ENCODE measurements around the gene PELI2. TPM values are rescaled to one million over a fixed set of nuclear protein-coding genes. Genes with fewer than 3 reads are reported as not detected.

Gene PELI2
- total RNA-seq, 2 experiments from 2014 or later, result 3.2 to 5.7 TPM

- ATAC-seq (ENCODE audit: low read depth), result no peak
- Mint-ChIP-seq H3K27ac (no peak overlapping the region), H3K36me3 (no peaks in the 10 kb centered on the region), H3K4me3 (no peak overlapping the region), H3K27me3 (no peaks in the 10 kb centered on the region), H3K4me1 (no peaks in the 10 kb centered on the region), H3K9me3 (peaks cover 3% of the 10 kb centered on the region)
- DNase-seq, result no peak
- POLR2A ChIA-PET, result no interaction called here
Observed at GRCh38 chr14:56318393-56319115, 200.3 kb downstream of the PELI2 start.

GRCh38 chr14:56321861-56322260 lies 203.7 kb downstream of the PELI2 start:
- ATAC-seq (ENCODE audit: low read depth), result no peak
- H3K4me3 Mint-ChIP-seq, result no peak overlapping the region

GRCh38 chr14:56322531-56322930 lies 204.3 kb downstream of the PELI2 start:
- H3K9me3 Mint-ChIP-seq, result peaks cover 1% of the 10 kb centered on the region
- no peaks in the 10 kb centered on the region for H3K27me3 Mint-ChIP-seq
- no peak for ATAC-seq (ENCODE audit: low read depth)
- no peak overlapping the region for H3K4me3 Mint-ChIP-seq
- H3K4me1 Mint-ChIP-seq, result no peaks in the 10 kb centered on the region
- H3K27ac Mint-ChIP-seq, result no peak overlapping the region
- H3K36me3 Mint-ChIP-seq, result no peaks in the 10 kb centered on the region
- no peak for DNase-seq
- POLR2A ChIA-PET, result no interaction called here

More at GRCh38 chr14:56321861-56322260, 203.7 kb downstream of the PELI2 start:
- Mint-ChIP-seq H3K9me3 (peaks cover 1% of the 10 kb centered on the region), H3K27ac (no peak overlapping the region), H3K36me3 (no peaks in the 10 kb centered on the region), H3K27me3 (no peaks in the 10 kb centered on the region), H3K4me1 (no peaks in the 10 kb centered on the region)
- POLR2A ChIA-PET, result no interaction called here
- DNase-seq, result no peak

GRCh38 chr14:56324454-56324853 lies 206.2 kb downstream of the PELI2 start:
- no peak for ATAC-seq (ENCODE audit: low read depth)
- Mint-ChIP-seq H3K4me3 (no peak overlapping the region), H3K4me1 (no peaks in the 10 kb centered on the region), H3K9me3 (peaks cover 1% of the 10 kb centered on the region), H3K27ac (no peak overlapping the region), H3K27me3 (no peaks in the 10 kb centered on the region), H3K36me3 (no peaks in the 10 kb centered on the region)
- DNase-seq, result no peak
- POLR2A ChIA-PET, result no interaction called here

GRCh38 chr14:56324856-56325699 lies 206.9 kb downstream of the PELI2 start:
- no peaks in the 10 kb centered on the region for H3K36me3 Mint-ChIP-seq
- H3K9me3 Mint-ChIP-seq, result peaks cover 1% of the 10 kb centered on the region
- no peak overlapping the region for H3K27ac Mint-ChIP-seq
- POLR2A ChIA-PET, result interaction anchor here (0.7 kb wide), 1 partner anchor 29 kb away, joined by 5 read pairs; no protein-coding TSS in a partner anchor
- H3K27me3 Mint-ChIP-seq, result no peaks in the 10 kb centered on the region
- DNase-seq (no peak), ATAC-seq (ENCODE audit: low read depth) (no peak)
- no peaks in the 10 kb centered on the region for H3K4me1 Mint-ChIP-seq
- no peak overlapping the region for H3K4me3 Mint-ChIP-seq

- Mint-ChIP-seq H3K36me3 (no peaks in the 10 kb centered on the region), H3K27me3 (no peaks in the 10 kb centered on the region), H3K27ac (no peak overlapping the region), H3K4me3 (no peak overlapping the region), H3K9me3 (peaks cover 1% of the 10 kb centered on the region), H3K4me1 (no peaks in the 10 kb centered on the region)
- no peak for ATAC-seq (ENCODE audit: low read depth)
- no peak for DNase-seq
- POLR2A ChIA-PET, result no interaction called here
Observed at GRCh38 chr14:56328021-56328420, 209.8 kb downstream of the PELI2 start.

GRCh38 chr14:56331592-56332216 lies 213.5 kb downstream of the PELI2 start:
- H3K27ac Mint-ChIP-seq, result no peak overlapping the region
- H3K4me1 Mint-ChIP-seq, result peaks cover 6% of the 10 kb centered on the region
- ATAC-seq (ENCODE audit: low read depth) (no peak), DNase-seq (no peak)
- no peak overlapping the region for H3K4me3 Mint-ChIP-seq
- no peaks in the 10 kb centered on the region for H3K36me3 Mint-ChIP-seq
- POLR2A ChIA-PET, result no interaction called here
- H3K9me3 Mint-ChIP-seq, result no peaks in the 10 kb centered on the region
- no peaks in the 10 kb centered on the region for H3K27me3 Mint-ChIP-seq

GRCh38 chr14:56333359-56334292 lies 215.4 kb downstream of the PELI2 start:
- peak overlapping the region; percentile 35 for H3K27ac Mint-ChIP-seq
- no peaks in the 10 kb centered on the region for H3K9me3 Mint-ChIP-seq
- ATAC-seq (ENCODE audit: low read depth), result no peak
- peaks cover 6% of the 10 kb centered on the region for H3K4me1 Mint-ChIP-seq
- no peak for DNase-seq
- H3K36me3 Mint-ChIP-seq, result no peaks in the 10 kb centered on the region
- no peak overlapping the region for H3K4me3 Mint-ChIP-seq
- POLR2A ChIA-PET, result no interaction called here
- H3K27me3 Mint-ChIP-seq, result no peaks in the 10 kb centered on the region

GRCh38 chr14:56334458-56334857 lies 216.2 kb downstream of the PELI2 start:
- no peaks in the 10 kb centered on the region for H3K36me3 Mint-ChIP-seq
- H3K4me1 Mint-ChIP-seq, result peaks cover 6% of the 10 kb centered on the region
- ATAC-seq (ENCODE audit: low read depth), result no peak
- H3K27ac Mint-ChIP-seq, result no peak overlapping the region
- H3K4me3 Mint-ChIP-seq, result no peak overlapping the region
- no peak for DNase-seq
- no peaks in the 10 kb centered on the region for H3K27me3 Mint-ChIP-seq
- H3K9me3 Mint-ChIP-seq, result no peaks in the 10 kb centered on the region
- POLR2A ChIA-PET, result no interaction called here

- POLR2A ChIA-PET, result no interaction called here
- peaks cover 1% of the 10 kb centered on the region for H3K27me3 Mint-ChIP-seq
- H3K36me3 Mint-ChIP-seq, result no peaks in the 10 kb centered on the region
- no peak for DNase-seq
- peaks cover 2% of the 10 kb centered on the region for H3K4me1 Mint-ChIP-seq
- H3K27ac Mint-ChIP-seq, result no peak overlapping the region
- H3K4me3 Mint-ChIP-seq, result no peak overlapping the region
- no peak for ATAC-seq (ENCODE audit: low read depth)
- H3K9me3 Mint-ChIP-seq, result no peaks in the 10 kb centered on the region
Observed at GRCh38 chr14:56338674-56339073, 220.5 kb downstream of the PELI2 start.

- no peaks in the 10 kb centered on the region for H3K4me1 Mint-ChIP-seq
- no peaks in the 10 kb centered on the region for H3K9me3 Mint-ChIP-seq
- peak; percentile 55 for DNase-seq
- no peak overlapping the region for H3K27ac Mint-ChIP-seq
- ATAC-seq (ENCODE audit: low read depth), result no peak
- H3K4me3 Mint-ChIP-seq, result no peak overlapping the region
- no peaks in the 10 kb centered on the region for H3K36me3 Mint-ChIP-seq
- POLR2A ChIA-PET, result no interaction called here
- peaks cover 1% of the 10 kb centered on the region for H3K27me3 Mint-ChIP-seq
Observed at GRCh38 chr14:56339855-56340701, 221.9 kb downstream of the PELI2 start.

GRCh38 chr14:56340932-56341331 lies 222.7 kb downstream of the PELI2 start:
- ATAC-seq (ENCODE audit: low read depth), result no peak
- POLR2A ChIA-PET, result no interaction called here
- no peak for DNase-seq
- no peaks in the 10 kb centered on the region for H3K4me1 Mint-ChIP-seq
- H3K4me3 Mint-ChIP-seq, result no peak overlapping the region
- no peaks in the 10 kb centered on the region for H3K9me3 Mint-ChIP-seq
- no peaks in the 10 kb centered on the region for H3K36me3 Mint-ChIP-seq
- peaks cover 1% of the 10 kb centered on the region for H3K27me3 Mint-ChIP-seq
- no peak overlapping the region for H3K27ac Mint-ChIP-seq
